MM.1S (cell line): Measurements from ENCODE around the gene ARID3C.

ENCODE experiments used
- DNase-seq: peaks from one replicate; pipeline ENCODE4 v3.0.0-alpha.2; 2015
- H2AFZ ChIP-seq: fragments of 300-600 bp; sonication (generic); 2 replicates; pipeline ENCODE4 v1.6.0; 2016; ENCODE audit warnings: antibody characterized with exemption, low read length
- H3F3A ChIP-seq: fragments of 300-600 bp; sonication (generic); 2 replicates; pipeline ENCODE4 v1.6.1; 2016; ENCODE audit warnings: mild to moderate bottlenecking, antibody characterized with exemption, low read length, moderate library complexity, mixed read lengths; ENCODE audit not compliant: insufficient read depth
- H3K27ac ChIP-seq: fragments of 300-600 bp; sonication (generic); 2 replicates; pipeline ENCODE4 v1.5.1; 2016; ENCODE audit warnings: mild to moderate bottlenecking, low read length
- H3K27me3 ChIP-seq: fragments of 300-600 bp; sonication (generic); replicated peaks from 2 replicates; pipeline ENCODE4 v1.6.0; 2016; ENCODE audit warnings: low read length; ENCODE audit not compliant: insufficient read depth
- H3K36me3 ChIP-seq: fragments of 300-600 bp; sonication (generic); replicated peaks from 2 replicates; pipeline ENCODE4 v1.6.1; 2016; ENCODE audit warnings: mild to moderate bottlenecking, low read length, mixed read lengths; ENCODE audit not compliant: insufficient read depth
- H3K4me1 ChIP-seq: fragments of 300-600 bp; sonication (generic); 2 replicates; pipeline ENCODE4 v1.6.1; 2016; ENCODE audit warnings: low read length, mixed read lengths
- H3K4me2 ChIP-seq: fragments of 300-600 bp; sonication (generic); 2 replicates; pipeline ENCODE4 v1.6.0; 2016; ENCODE audit warnings: low read depth, low read length
- H3K4me3 ChIP-seq: fragments of 300-600 bp; sonication (generic); 2 replicates; pipeline ENCODE4 v1.5.1; 2016; ENCODE audit warnings: low read length, mixed read lengths
- H3K79me2 ChIP-seq: fragments of 300-600 bp; sonication (generic); 2 replicates; pipeline ENCODE4 v1.6.1; 2016; ENCODE audit warnings: mixed run types, low read length, mixed read lengths
- H3K9ac ChIP-seq: fragments of 300-600 bp; sonication (generic); 2 replicates; pipeline ENCODE4 v1.6.1; 2016; ENCODE audit warnings: low read length, mixed read lengths
- H3K9me2 ChIP-seq: fragments of 300-600 bp; sonication (generic); replicated peaks from 2 replicates; pipeline ENCODE4 v1.6.1; 2016; ENCODE audit warnings: mild to moderate bottlenecking, low read length, mixed read lengths; ENCODE audit not compliant: insufficient read depth
- H3K9me3 ChIP-seq: fragments of 300-600 bp; sonication (generic); replicated peaks from 2 replicates; pipeline ENCODE4 v1.6.1; 2016; ENCODE audit warnings: mild to moderate bottlenecking, low read length, mixed read lengths; ENCODE audit not compliant: insufficient read depth
- H4K20me1 ChIP-seq: fragments of 300-600 bp; sonication (generic); 2 replicates; pipeline ENCODE4 v1.6.1; 2016; ENCODE audit warnings: mild to moderate bottlenecking, low read length, moderate library complexity, mixed read lengths; ENCODE audit not compliant: insufficient read depth
- CTCF ChIP-seq: fragments of 300-600 bp; sonication (generic); IDR thresholded peaks from 2 replicates; pipeline ENCODE4 v1.5.1; 2016; ENCODE audit warnings: antibody characterized with exemption, low read length, mixed read lengths
- EZH2 ChIP-seq: fragments of 300-600 bp; sonication (generic); optimal IDR thresholded peaks from 2 replicates; pipeline ENCODE3; 2017; ENCODE audit warnings: low read depth, mild to moderate bottlenecking, antibody characterized with exemption, low read length, mixed read lengths
- EZH2phosphoT487 ChIP-seq: fragments of 300-600 bp; sonication (generic); IDR thresholded peaks from 2 replicates; pipeline ENCODE4 v1.6.1; 2018; ENCODE audit warnings: antibody characterized with exemption, low read length

The ARID3C gene

GRCh38 chr9:34577400-34578240, 51.2 kb downstream of the ARID3C start:
- H4K20me1 ChIP-seq, result no peaks in the 10 kb centered on the region
- no peaks in the 10 kb centered on the region for H3K4me1 ChIP-seq
- TF ChIP-seq CTCF, result no peak
- TF ChIP-seq EZH2phosphoT487, result no peak
- TF ChIP-seq EZH2, result no peak
- no peak overlapping the region for H2AFZ ChIP-seq
- peaks cover 79% of the 10 kb centered on the region for H3K27me3 ChIP-seq
- no peaks in the 10 kb centered on the region for H3K9me2 ChIP-seq
- no peaks in the 10 kb centered on the region for H3K9me3 ChIP-seq
- H3K4me2 ChIP-seq, result no peak overlapping the region
- H3K9ac ChIP-seq, result no peak overlapping the region
- no peak overlapping the region for H3K4me3 ChIP-seq
- no peak overlapping the region for H3K27ac ChIP-seq
- no peaks in the 10 kb centered on the region for H3F3A ChIP-seq
- DNase-seq, result no peak
- H3K79me2 ChIP-seq, result no peaks in the 10 kb centered on the region
- no peaks in the 10 kb centered on the region for H3K36me3 ChIP-seq

GRCh38 chr9:34576597-34577399, 52.1 kb downstream of the ARID3C start:
- no peak overlapping the region for H3K4me3 ChIP-seq
- H3K27me3 ChIP-seq, result peaks cover 82% of the 10 kb centered on the region
- no peaks in the 10 kb centered on the region for H3K79me2 ChIP-seq
- H3K9ac ChIP-seq, result no peak overlapping the region
- TF ChIP-seq EZH2phosphoT487 (no peak), EZH2 (no peak), CTCF (no peak)
- no peaks in the 10 kb centered on the region for H3F3A ChIP-seq
- H3K4me2 ChIP-seq, result no peak overlapping the region
- no peak overlapping the region for H2AFZ ChIP-seq
- H4K20me1 ChIP-seq, result no peaks in the 10 kb centered on the region
- H3K9me2 ChIP-seq, result no peaks in the 10 kb centered on the region
- no peaks in the 10 kb centered on the region for H3K9me3 ChIP-seq
- no peak for DNase-seq
- H3K36me3 ChIP-seq, result no peaks in the 10 kb centered on the region
- no peaks in the 10 kb centered on the region for H3K4me1 ChIP-seq
- no peak overlapping the region for H3K27ac ChIP-seq

GRCh38 chr9:34575862-34576596, 52.8 kb downstream of the ARID3C start:
- H3K9me2 ChIP-seq, result no peaks in the 10 kb centered on the region
- H3K27me3 ChIP-seq, result peaks cover 88% of the 10 kb centered on the region
- H3F3A ChIP-seq, result no peaks in the 10 kb centered on the region
- H2AFZ ChIP-seq, result no peak overlapping the region
- H3K4me3 ChIP-seq, result no peak overlapping the region
- no peaks in the 10 kb centered on the region for H3K9me3 ChIP-seq
- no peak overlapping the region for H3K9ac ChIP-seq
- H3K4me2 ChIP-seq, result no peak overlapping the region
- H3K4me1 ChIP-seq, result no peaks in the 10 kb centered on the region
- H3K36me3 ChIP-seq, result no peaks in the 10 kb centered on the region
- no peak for TF ChIP-seq EZH2
- TF ChIP-seq CTCF, result no peak
- no peak for TF ChIP-seq EZH2phosphoT487
- no peak for DNase-seq
- H3K27ac ChIP-seq, result no peak overlapping the region
- H4K20me1 ChIP-seq, result no peaks in the 10 kb centered on the region
- no peaks in the 10 kb centered on the region for H3K79me2 ChIP-seq
